GM18868 (cell line): ENCODE data around the gene UCKL1.
"Not testable (repeated sequence)": the region's sequence is repeated elsewhere in the genome, so short reads cannot be mapped to it uniquely, and the experiment has no call there.

ENCODE experiments used
- ATAC-seq: cut with Tn5 transposase; IDR thresholded peaks from one replicate; pipeline ENCODE4 v1.9.1; 2021; ENCODE audit warnings: mild to moderate bottlenecking, moderate library complexity; ENCODE audit not compliant: unreplicated experiment

Gene UCKL1

DNA sequence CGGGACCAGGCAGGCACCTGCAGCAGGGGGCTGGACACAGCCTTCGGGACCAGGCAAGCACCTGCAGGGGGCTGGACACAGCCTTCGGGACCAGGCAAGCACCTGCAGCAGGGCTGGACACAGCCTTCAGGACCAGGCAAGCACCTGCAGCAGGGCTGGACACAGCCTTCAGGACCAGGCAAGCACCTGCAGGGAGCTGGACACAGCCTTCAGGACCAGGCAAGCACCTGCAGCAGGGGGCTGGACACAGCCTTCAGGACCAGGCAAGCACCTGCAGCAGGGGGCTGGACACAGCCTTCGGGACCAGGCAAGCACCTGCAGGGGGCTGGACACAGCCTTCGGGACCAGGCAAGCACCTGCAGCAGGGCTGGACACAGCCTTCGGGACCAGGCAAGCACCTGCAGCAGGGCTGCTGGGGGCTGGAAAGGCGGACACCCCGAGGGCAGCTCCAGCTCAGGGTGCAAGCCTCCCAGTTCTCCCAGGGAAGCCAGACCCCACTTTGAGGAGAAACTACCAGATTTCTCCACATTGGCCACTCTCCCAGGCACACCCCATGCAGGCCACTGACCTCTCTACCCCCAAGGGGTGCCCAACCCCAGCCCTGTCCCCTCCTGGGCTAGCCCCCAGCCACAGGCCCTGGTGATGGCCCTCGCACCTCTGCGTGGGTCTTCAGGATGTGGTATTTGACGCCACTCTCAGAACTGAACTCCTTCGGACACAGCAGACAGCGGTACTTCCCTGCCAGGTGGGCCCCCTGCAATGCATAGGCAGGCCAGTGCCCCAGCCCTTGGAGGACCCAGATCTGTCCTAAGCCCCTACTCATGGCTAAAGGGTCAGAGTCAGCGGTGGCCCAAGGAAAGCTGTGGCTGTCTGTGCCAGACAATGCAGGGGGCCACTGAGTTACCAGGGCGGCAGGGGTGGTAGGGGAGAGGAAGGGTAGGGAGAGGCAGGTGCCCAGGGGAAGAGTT, 4.7 kb upstream of the UCKL1 start:
- ATAC-seq: not testable (repeated sequence)

- no peak for ATAC-seq
These were observed 3.5 kb upstream of the UCKL1 start for GRCh38 chr20:63959699-63960075.

DNA sequence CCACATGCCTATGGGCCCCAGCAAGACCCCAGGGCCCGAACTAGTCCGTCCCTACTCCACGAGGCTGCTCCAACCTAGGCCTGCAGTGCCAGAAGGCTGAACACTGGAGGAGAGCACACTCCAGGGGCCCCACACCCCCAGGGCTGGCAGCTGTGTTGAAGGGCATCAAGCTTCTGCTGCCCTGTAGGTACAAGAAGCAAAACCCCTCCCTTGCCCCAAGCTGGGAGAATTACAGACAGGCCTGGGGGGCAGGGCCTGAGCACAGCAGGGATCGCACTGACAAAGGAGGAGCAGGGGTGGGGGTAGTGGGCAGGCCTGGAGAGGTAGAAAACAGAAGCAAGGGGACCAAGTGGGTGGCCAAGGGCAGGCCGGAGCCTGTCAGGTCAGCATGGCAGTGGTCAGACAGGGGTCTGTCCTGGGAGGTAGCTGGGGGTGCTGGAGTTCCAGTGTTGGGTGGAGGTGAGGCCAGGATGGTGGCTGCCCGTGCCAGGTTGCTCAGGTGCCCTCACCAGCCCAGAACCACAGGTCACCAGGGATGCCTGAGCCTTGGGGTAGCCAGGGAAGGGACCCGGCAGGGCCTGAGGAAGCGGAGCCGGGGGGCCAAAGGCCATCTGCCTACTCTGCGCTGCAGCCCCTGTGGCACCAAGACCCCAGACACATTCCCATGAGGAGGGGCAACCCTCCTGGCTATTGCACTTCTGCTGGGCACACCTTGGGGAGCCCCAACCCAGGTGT, 2.9 kb upstream of the UCKL1 start:
- ATAC-seq: no peak

DNA sequence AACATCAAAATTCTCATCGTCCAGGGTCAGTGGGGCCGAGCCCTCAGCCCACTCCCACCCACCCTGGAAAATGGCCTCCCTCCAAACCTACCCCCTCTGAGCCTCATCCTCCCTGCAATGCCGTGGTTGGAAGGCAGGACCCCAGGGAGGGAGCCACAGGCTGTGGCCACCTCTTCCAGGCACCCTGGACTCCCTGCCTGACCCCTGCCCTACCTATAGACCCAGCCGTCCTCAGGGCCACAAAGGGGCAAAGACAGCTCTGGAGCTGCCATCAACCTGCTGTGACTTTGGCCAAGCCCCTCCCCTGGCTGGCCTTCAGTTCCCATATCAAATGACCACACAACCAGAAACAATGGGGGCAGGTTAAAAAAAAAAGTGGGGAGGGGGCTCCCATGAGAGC, 2.3 kb upstream of the UCKL1 start:
- ATAC-seq: no peak

DNA sequence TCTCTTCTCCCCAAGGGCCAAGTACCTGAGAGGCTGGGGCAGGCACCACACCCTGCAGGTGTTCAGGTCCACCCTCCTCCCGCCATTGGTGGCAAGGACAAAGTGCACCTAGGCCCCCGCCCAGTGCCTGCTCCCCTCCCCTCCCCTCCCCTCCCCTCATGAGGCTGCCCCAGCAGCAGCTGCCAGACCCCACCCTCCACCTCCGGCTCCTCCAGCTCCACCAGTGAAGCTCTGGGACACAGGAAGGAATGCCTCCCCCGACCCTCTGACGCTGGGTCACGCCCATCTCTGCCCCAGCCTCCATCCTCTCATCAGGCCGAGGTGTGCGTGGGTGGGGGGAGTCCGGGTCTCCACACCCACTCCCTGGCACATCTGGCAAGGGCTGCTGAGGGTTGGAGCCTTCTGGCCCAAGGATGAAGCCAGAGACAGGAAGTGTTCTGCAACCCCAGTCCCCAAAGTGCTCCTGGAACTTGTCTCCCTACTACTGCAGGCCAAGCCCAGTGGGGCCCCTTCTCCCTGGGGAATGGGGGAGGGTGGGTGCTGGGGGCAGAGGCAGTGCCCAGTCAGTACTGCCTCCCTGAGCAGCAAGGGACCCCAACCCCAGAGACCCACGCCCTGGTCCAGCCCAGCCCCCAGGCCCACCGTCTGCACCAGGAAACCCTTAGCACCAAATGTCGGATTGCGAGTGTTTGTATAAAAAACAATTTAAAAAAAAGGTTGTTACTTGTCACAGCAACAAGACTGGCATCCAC, 1.6 kb upstream of the UCKL1 start:
- ATAC-seq: no peak

- ATAC-seq: no peak
These were observed 931 bp upstream of the UCKL1 start for GRCh38 chr20:63957004-63957689.

DNA sequence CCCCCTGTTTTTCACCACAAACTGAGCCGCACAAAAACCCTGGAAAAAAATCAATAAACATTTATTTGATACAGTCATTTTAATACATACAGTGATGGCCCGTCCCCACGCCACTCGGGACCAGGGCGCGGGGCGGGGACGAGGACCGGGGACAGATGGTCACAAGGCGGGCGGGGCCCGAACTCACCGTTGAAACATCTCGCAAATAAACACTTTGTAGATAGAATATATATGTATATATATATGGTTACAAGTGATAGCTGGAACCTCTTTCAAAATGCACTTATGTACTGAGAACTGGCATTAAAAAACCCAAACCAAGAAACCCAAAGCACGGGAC, 418 bp upstream of the UCKL1 start:
- no peak for ATAC-seq

DNA sequence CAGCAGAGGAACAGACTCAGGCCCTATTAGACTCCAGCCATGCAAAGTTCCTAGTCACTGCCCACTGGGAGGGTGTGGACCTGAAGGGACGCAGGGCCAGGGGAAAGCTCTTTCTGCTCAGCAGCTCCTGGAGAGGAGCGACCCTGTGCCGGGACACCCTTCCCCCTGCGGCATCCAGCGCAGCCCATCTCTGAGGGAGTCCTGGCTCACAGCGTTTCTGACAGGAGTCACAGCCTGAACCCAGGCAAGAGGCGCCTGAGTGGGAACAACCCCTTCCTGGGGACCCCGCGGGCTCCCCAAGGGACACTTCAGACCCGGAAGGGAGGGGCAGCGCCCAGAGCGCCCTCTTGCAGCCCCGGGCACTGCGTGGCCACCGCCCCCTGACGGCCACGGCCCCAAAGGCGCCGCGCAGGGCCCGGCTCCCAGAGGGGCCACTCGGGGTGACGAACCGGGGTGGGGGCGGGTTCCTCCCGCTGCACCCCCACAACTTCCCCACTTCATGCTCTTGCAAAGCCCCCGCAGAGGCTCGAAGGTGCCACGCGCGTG, 862 bp downstream of the UCKL1 start:
- ATAC-seq: no peak

DNA sequence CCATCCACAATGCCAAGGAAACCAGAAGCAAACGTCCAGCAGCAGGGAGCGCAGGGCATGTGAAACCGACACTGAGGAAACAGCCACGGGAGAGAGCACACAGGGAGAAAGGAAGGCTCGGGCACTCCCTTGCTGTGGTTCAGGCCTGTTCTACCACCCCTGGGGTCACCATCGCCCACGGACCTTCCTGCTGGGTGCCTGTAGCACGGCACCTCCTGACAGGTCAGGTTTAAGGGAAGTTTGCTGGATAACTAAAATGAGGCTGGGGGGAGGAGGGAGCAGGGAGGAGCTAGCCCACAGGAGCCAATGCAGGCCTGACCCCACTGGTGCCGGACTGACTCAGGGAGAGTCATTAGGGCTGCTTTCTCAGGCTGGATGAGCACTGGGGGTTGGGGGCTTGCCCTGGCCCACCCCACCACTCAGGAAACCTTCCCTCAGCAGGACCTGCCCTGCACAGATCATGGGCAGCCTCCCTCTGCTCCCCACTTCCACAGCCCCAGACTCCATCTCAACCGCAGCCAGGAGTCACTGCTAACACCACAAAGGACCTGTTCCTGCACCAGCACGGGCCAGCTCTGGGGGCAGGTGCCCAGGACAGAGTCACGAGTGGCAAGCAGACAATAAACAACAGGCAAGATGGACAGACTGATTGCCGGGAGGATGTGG, 2.3 kb downstream of the UCKL1 start:
- no peak for ATAC-seq

DNA sequence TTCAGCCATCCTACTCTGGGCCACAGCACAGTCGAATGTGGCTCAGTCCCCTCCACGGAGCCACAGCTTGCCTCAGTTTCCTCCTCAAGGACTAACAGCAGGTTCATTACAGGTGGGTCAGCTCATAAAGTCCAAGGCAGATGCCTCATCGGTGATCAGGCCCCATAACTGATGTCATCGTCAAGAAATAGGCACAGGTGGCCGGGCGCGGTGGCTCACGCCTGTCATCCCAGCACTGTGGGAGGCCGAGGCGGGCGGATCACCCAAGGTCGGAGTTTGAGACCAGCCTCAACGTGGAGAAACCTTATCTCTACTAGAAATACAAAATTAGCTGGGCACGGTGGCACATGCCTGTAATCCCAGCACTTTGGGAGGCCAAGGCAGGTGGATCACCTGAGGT, 3.4 kb downstream of the UCKL1 start:
- no peak for ATAC-seq

DNA sequence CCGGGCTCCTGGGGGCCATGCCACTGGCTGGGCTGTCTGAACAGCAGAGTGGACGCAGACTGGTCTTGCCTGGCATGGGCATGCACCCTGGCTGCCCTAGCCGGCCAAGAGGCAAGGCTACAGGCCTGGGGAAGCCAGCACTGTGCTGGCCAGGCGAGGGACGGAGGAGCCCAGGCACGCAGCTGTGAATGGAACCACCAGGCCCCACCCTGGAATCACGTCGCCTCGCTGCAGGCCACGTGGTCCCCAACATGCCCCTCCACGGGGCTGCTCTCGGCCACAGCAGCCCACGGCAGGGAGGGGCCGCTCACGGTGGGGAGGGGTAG, 4.0 kb downstream of the UCKL1 start:
- no peak for ATAC-seq

DNA sequence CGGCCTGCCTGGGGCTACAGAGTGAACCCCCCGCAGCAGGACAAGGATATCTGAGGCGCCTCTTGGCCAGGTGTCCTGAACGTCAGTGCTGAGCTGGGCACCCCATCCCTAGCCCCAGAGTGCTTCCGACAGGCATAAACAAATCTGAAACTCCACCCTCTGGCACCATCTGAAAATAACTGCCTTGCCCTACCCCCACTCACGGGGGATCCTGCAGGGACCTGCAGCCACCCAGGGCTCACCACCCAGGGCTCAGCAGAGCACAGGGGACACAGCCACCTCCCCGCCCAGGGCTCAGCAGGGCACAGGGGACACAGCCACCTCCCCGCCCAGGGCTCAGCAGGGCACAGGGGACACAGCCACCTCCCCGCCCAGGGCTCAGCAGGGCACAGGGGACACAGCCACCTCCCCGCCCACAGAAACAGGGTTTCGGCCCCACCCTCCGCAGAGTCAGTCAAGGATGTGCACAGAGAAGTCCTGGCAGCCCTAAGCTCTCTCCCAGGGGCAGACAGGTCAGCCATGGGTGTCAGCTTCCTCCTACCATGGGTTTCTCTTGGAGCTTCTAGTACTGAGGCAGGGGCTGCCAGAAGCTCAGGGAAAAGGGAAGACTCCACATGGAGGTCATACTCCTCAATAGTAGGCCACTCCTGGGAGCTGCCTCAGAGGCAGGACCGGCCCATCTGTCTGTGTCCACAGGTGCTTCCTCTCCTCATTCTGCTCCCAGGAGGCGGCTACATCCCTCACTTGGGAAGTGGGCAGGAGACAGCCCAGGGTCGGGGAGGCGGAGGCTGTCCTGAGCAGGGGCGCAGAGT, 4.6 kb downstream of the UCKL1 start:
- ATAC-seq: no peak

DNA sequence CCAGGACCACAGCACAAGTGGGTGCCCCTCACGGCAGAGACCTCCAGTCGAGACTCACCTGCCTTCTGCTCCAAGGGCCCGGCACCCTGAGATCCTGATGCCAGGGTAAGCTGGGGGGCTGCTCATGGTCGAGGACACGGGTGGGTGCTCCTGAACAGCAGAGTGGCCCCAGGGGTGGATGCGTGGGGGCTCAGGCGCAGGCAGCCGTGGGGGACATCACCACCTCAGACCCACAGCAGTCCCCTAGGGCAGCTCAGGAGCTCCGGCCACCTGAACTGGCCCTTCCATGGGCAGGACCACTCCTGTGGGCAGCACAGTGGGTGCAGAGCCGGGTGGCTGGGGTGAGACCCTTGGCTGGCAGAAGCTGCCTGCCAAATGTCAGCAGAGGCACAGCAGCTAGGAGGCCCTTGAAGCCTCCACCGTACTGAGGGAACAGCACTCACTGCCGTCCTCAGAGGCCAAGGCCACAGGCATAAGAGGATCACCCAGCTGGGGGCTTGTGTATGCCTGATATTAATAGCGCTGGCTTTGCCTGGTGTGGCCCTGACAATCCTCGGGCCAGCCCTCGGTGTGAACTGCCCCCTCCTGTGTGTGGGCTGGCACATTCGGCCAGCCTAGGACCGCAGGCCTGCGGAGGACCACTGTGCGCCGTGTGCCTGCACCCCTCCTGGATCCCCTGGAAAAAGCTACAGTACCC, 5.4 kb downstream of the UCKL1 start:
- ATAC-seq: no peak

DNA sequence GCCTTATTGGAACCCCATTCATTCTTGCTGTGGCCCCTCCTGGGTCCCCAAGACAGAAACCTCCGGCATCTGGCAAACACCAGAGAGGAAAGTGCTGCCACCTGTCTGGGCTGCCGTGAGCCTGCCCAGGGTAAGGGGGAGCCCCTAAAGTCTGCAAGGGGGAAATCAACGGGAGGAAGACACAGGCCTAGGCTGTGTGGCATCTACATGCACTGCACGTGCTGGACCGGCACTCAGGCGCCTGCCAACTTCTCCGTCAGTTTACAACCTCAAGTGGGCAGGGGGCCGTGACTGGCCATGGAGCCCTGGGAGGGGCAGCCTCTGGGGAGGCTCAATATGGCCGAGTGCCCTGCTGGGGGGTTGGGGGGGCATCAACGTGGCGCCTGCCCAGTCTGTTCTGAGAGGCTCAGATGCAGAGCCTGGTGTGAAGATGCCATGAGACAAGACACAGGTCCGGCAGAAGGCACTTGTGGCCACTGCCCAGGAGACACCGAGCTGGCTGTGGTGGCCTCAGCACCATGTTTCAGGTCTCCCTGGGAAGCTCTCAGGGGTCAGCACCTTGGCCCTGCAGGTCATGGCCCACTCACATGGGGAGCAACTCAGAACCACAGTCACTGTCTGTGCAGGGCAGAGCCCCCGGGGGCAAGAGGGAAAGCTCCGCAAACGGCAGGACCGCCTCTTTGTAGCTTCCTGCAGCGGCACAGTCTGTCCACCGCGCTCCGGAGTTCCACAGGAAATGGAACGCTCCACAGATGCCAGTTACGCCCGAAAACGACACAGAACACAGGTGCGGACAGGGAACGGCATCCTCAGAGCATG, 8.4 kb downstream of the UCKL1 start:
- no peak for ATAC-seq

GRCh38 chr20:63946986-63947637, 9.1 kb downstream of the UCKL1 start:
- no peak for ATAC-seq

DNA sequence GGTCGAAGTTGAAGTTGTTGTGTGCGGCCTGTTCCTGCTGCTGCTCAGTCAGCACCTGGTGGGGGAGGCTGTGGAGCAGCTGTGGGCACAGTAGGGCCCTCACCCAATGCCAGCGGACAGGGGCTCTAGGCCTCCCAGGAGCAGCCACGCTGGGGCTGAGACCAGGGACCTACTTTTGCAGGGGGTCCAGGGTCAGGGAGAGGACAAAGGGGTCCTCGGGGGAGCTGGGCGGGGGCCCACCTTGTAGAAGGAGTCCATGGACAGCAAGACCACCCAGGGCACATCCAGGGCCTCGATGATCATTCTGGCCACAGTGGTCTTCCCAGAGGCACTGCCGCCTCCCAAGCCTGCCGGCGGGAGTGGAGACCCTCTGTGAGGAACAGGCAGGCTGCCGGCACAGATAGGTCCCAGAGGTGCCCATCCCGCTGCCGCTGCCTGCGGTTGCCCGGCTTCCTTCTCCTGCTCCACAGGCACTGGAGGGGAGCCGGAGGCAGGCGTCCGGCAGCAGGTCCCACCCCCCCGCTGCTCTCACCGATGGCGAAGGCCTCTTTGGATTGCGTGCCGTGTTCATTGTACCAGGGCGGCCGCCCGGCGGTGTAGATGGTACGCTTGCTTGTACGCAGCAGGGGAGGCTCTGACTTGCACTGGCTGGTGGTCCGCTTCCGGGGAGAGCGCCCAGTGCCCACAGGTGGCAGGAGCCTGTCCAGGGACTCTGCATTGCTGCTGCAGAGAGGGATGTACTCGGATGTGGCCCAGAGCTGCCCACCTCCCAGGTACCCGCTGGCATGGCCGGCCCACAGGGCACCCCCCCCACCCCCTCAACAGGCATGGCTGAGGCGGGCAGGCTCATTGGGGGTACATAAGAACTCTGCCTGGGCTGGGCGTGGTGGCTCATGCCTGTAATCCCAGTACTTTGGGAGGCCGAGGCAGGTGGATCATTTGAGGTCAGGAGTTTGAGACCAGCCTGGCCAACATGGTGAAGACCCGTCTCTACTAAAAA, 10.0 kb downstream of the UCKL1 start:
- ATAC-seq: no peak
